Endodermal cell (in vitro differentiated cells): ENCODE data around the gene SCLY. TPM values are rescaled to one million over a fixed set of nuclear protein-coding genes. Genes with fewer than 3 reads are reported as not detected.
A peak's percentile ranks its signal among the peaks of the same experiment; 100 is the strongest.

Experiments
- DNase-seq: peaks from one replicate; pipeline ENCODE4 v3.0.0-alpha.2; 2017
- H3K27ac ChIP-seq: 2 replicates; pipeline ENCODE4 v1.5.1; 2013; ENCODE audit warnings: mild to moderate bottlenecking, low read depth, low read length, moderate library complexity
- H3K27me3 ChIP-seq: 2 replicates; pipeline ENCODE4 v1.6.1; 2013; ENCODE audit warnings: mild to moderate bottlenecking, low read length, moderate library complexity; ENCODE audit not compliant: insufficient read depth, control insufficient read depth, poor library complexity, severe bottlenecking
- H3K36me3 ChIP-seq: 2 replicates; pipeline ENCODE4 v1.7.0; 2013; ENCODE audit warnings: mild to moderate bottlenecking, low read length, moderate library complexity; ENCODE audit not compliant: control insufficient read depth, insufficient read depth
- H3K4me1 ChIP-seq: one replicate; pipeline ENCODE4 v1.7.0; 2013; ENCODE audit warnings: low read length; ENCODE audit not compliant: control insufficient read depth, insufficient read depth
- H3K4me3 ChIP-seq: 2 replicates; pipeline ENCODE4 v1.5.1; 2013; ENCODE audit warnings: mild to moderate bottlenecking, low read length, moderate library complexity
- H3K9ac ChIP-seq: 2 replicates; pipeline ENCODE4 v1.6.1; 2013; ENCODE audit warnings: mild to moderate bottlenecking, low read length, moderate library complexity; ENCODE audit not compliant: poor library complexity, severe bottlenecking; ENCODE audit errors: extremely low read depth
- H3K9me3 ChIP-seq: 2 replicates; pipeline ENCODE4 v1.6.1; 2013; ENCODE audit warnings: mild to moderate bottlenecking, low read length, moderate library complexity; ENCODE audit not compliant: control insufficient read depth
- H3K27ac Mint-ChIP-seq: 2 replicates; pipeline ENCODE4 v1.8.0; 2020; ENCODE audit warnings: mixed read lengths
- H3K27me3 Mint-ChIP-seq: 2 replicates; pipeline ENCODE4 v1.8.0; 2021; ENCODE audit warnings: mild to moderate bottlenecking, mixed read lengths; ENCODE audit not compliant: insufficient read depth
- H3K36me3 Mint-ChIP-seq: 2 replicates; pipeline ENCODE4 v1.8.0; 2020; ENCODE audit warnings: low read depth, mixed read lengths
- H3K4me1 Mint-ChIP-seq: 2 replicates; pipeline ENCODE4 v1.8.0; 2020; ENCODE audit warnings: mixed read lengths
- H3K4me3 Mint-ChIP-seq: 2 replicates; pipeline ENCODE4 v1.8.0; 2020; ENCODE audit warnings: mild to moderate bottlenecking, moderate library complexity, mixed read lengths
- H3K9me3 Mint-ChIP-seq: 2 replicates; pipeline ENCODE4 v1.8.0; 2020; ENCODE audit warnings: mild to moderate bottlenecking, mixed read lengths
- whole genome bisulfite sequencing, 2 experiments: methylation state at CpG; one replicate each; pipeline versions ENCODE4 v1.1.5 to v1.1.7; 2013; ENCODE audit warnings: missing lambda C conversion rate in 2 of 2, mixed read lengths in 1 of 2; ENCODE audit not compliant: insufficient coverage in 1 of 2, insufficient read length in 1 of 2; 5-methylcytosine and 5-hydroxymethylcytosine counted together
- total RNA-seq, 2 donors: library from RNA; stranded (reverse); fragmentation: NEBNext Ultra II Directional in 1 of 2; extraction: Animal tissue kit (Norgen Biotek cat#: 25700) in 1 of 2; gene quantifications; 2 replicates in 1 of 2; 3 replicates in 1 of 2; pipeline ENCODE4 v1.2.1, GENCODE V29; 2021
- TF ChIP-seq, protein P1 (sequence below): fragments of 200-600 bp; sonication (generic); conservative IDR thresholded peaks from 2 replicates; pipeline ENCODE4 v1.5.0; 2021; ENCODE audit warnings: antibody characterized with exemption, mild to moderate bottlenecking

The SCLY gene
- total RNA-seq, 2 donors from 2014 or later: 39.0 to 45.0 TPM

- Mint-ChIP-seq H3K27me3 (no peaks in the 10 kb centered on the region), H3K4me1 (no peaks in the 10 kb centered on the region), H3K9me3 (no peaks in the 10 kb centered on the region), H3K36me3 (no peaks in the 10 kb centered on the region), H3K27ac (no peak overlapping the region), H3K4me3 (no peak overlapping the region)
- H3K4me1 ChIP-seq: no peaks in the 10 kb centered on the region
- no peak overlapping the region for H3K9ac ChIP-seq
- no peaks in the 10 kb centered on the region for H3K36me3 ChIP-seq
- no peak overlapping the region for H3K27ac ChIP-seq
- H3K4me3 ChIP-seq: no peak overlapping the region
- H3K27me3 ChIP-seq: no peaks in the 10 kb centered on the region
- WGBS, 2 experiments: 85% methylated on average over 2 of the region's 2 CpGs; no CpG with 5 or more reads in 1 of the 2 experiments
- no peak for DNase-seq
- no peaks in the 10 kb centered on the region for H3K9me3 ChIP-seq
- TF ChIP-seq, protein P1, sequence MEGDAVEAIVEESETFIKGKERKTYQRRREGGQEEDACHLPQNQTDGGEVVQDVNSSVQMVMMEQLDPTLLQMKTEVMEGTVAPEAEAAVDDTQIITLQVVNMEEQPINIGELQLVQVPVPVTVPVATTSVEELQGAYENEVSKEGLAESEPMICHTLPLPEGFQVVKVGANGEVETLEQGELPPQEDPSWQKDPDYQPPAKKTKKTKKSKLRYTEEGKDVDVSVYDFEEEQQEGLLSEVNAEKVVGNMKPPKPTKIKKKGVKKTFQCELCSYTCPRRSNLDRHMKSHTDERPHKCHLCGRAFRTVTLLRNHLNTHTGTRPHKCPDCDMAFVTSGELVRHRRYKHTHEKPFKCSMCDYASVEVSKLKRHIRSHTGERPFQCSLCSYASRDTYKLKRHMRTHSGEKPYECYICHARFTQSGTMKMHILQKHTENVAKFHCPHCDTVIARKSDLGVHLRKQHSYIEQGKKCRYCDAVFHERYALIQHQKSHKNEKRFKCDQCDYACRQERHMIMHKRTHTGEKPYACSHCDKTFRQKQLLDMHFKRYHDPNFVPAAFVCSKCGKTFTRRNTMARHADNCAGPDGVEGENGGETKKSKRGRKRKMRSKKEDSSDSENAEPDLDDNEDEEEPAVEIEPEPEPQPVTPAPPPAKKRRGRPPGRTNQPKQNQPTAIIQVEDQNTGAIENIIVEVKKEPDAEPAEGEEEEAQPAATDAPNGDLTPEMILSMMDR: no peak
These were observed 66.0 kb downstream of the SCLY start for GRCh38 chr2:238126775-238127164.

- no peaks in the 10 kb centered on the region for H3K27me3 ChIP-seq
- no peak overlapping the region for H3K4me3 Mint-ChIP-seq
- TF ChIP-seq, protein P1: no peak
- no peaks in the 10 kb centered on the region for H3K4me1 Mint-ChIP-seq
- no peak overlapping the region for H3K27ac Mint-ChIP-seq
- no peaks in the 10 kb centered on the region for H3K9me3 ChIP-seq
- no peak overlapping the region for H3K9ac ChIP-seq
- H3K4me3 ChIP-seq: no peak overlapping the region
- no peaks in the 10 kb centered on the region for H3K36me3 Mint-ChIP-seq
- no peaks in the 10 kb centered on the region for H3K9me3 Mint-ChIP-seq
- H3K36me3 ChIP-seq: no peaks in the 10 kb centered on the region
- no peaks in the 10 kb centered on the region for H3K27me3 Mint-ChIP-seq
- H3K27ac ChIP-seq: no peak overlapping the region
- peak; percentile 55 for DNase-seq
- WGBS, 2 experiments: 79 to 84% methylated on average over 20 to 36 of the region's 36 CpGs
- H3K4me1 ChIP-seq: no peaks in the 10 kb centered on the region
These were observed 66.6 kb downstream of the SCLY start for GRCh38 chr2:238127165-238128060.

DNA sequence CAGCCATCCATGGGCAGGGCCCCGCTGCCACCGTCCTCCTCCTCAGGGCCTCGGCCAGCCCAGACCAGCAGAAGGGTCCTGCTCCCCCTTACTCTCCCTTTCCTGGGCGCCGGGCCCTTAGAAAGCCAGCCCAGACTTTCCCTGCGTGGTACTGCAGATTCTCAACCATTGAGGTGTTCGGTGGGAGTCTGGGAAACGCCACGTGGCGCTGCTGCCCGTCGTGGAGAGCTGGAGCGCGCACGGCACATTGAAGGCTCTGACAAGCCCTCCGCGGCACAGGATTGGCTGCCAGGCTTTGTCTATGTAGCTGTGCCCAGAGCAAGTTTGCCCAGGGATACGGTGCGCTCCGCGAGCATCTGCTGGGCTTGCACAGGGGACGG lies 67.2 kb downstream of the SCLY start:
- H3K27me3 ChIP-seq: no peaks in the 10 kb centered on the region
- Mint-ChIP-seq H3K4me3 (no peak overlapping the region), H3K36me3 (no peaks in the 10 kb centered on the region), H3K9me3 (no peaks in the 10 kb centered on the region), H3K27ac (no peak overlapping the region), H3K27me3 (no peaks in the 10 kb centered on the region), H3K4me1 (no peaks in the 10 kb centered on the region)
- H3K9ac ChIP-seq: no peak overlapping the region
- TF ChIP-seq, protein P1: no peak
- no peak for DNase-seq
- H3K4me1 ChIP-seq: no peaks in the 10 kb centered on the region
- H3K36me3 ChIP-seq: no peaks in the 10 kb centered on the region
- H3K4me3 ChIP-seq: no peak overlapping the region
- WGBS, 2 experiments: 95 to 97% methylated on average over 17 to 22 of the region's 22 CpGs
- no peaks in the 10 kb centered on the region for H3K9me3 ChIP-seq
- H3K27ac ChIP-seq: no peak overlapping the region
